K562 (cell line): ENCODE results near the gene RBM3. TPM values are rescaled to one million over a fixed set of nuclear protein-coding genes. Genes with fewer than 3 reads are reported as not detected.

Experiments
- BCOR ChIP-seq: fragments of 450-650 bp; IDR thresholded peaks from 2 replicates; pipeline ENCODE4 v1.6.1; 2016
- CBFA2T3 ChIP-seq: fragments of 450-650 bp; IDR thresholded peaks from 2 replicates; pipeline ENCODE4 v1.6.1; 2017
- DIDO1 ChIP-seq: fragments of 450-650 bp; IDR thresholded peaks from 2 replicates; pipeline ENCODE4 v1.6.1; 2016; ENCODE audit warnings: low read depth, missing biosample characterization, missing genetic modification characterization
- DPF2 ChIP-seq: fragments of 450-650 bp; IDR thresholded peaks from 2 replicates; pipeline ENCODE4 v1.6.1; 2016
- FOSL1 ChIP-seq: fragments of 200-800 bp; sonication (Bioruptor generic); conservative IDR thresholded peaks from 2 replicates; pipeline ENCODE4 v1.6.1; 2016; ENCODE audit warnings: missing genetic modification characterization, missing compliant biosample characterization
- GATA2 ChIP-seq: sonication (generic); formaldehyde crosslinking; IDR thresholded peaks from 2 replicates; pipeline ENCODE4 v1.4.0; 2020; ENCODE audit warnings: mild to moderate bottlenecking, missing genetic modification reagents
- JUND ChIP-seq, 2 experiments: IDR thresholded peaks; 2 replicates in 1 of 2; 3 replicates in 1 of 2; pipeline ENCODE4 v1.6.1; 2011; ENCODE audit warnings: borderline replicate concordance in 2 of 2, low read depth in 2 of 2, low read length in 2 of 2, improper control_type of control experiment in 1 of 2, missing biosample characterization in 1 of 2, missing genetic modification characterization in 1 of 2, missing genetic modification reagents in 1 of 2
- PML ChIP-seq: IDR thresholded peaks from 2 replicates; pipeline ENCODE4 v1.6.1; 2012; ENCODE audit warnings: low read length, inconsistent platforms
- RBM25 ChIP-seq: fragments of 200-400 bp; formaldehyde crosslinking; IDR thresholded peaks from 2 replicates; pipeline ENCODE4 v1.6.1; 2018; ENCODE audit warnings: low read length, low read depth, moderate library complexity; ENCODE audit not compliant: severe bottlenecking
- SMARCE1 ChIP-seq: fragments of 450-650 bp; IDR thresholded peaks from 2 replicates; pipeline ENCODE4 v1.7.1; 2016; ENCODE audit warnings: mild to moderate bottlenecking
- SNRNP70 ChIP-seq: fragments of 200-400 bp; formaldehyde crosslinking; optimal IDR thresholded peaks from 2 replicates; pipeline ENCODE3; 2017; ENCODE audit warnings: low read depth, low read length
- TEAD4 ChIP-seq, 2 experiments: sonication (generic) in 1 of 2; formaldehyde crosslinking in 1 of 2; IDR thresholded peaks; 2 replicates each; pipeline versions ENCODE4 v1.6.1 to v1.8.0; 2012 to 2022; ENCODE audit warnings: borderline replicate concordance in 1 of 2, inconsistent platforms in 1 of 2, low read length in 1 of 2, mild to moderate bottlenecking in 1 of 2, missing genetic modification reagents in 1 of 2
- ZNF121 ChIP-seq: sonication (generic); formaldehyde crosslinking; conservative IDR thresholded peaks from 2 replicates; pipeline ENCODE4 v1.8.0; 2022; ENCODE audit warnings: missing genetic modification reagents
- ZNF407 ChIP-seq: fragments of 450-650 bp; IDR thresholded peaks from 2 replicates; pipeline ENCODE4 v1.6.1; 2016; ENCODE audit warnings: low read depth
- ZNF431 ChIP-seq: sonication (generic); formaldehyde crosslinking; IDR thresholded peaks from 2 replicates; pipeline ENCODE4 v1.8.0; 2022; ENCODE audit warnings: mild to moderate bottlenecking, missing genetic modification reagents
- ZNF766 ChIP-seq: fragments of 200-800 bp; sonication (Bioruptor generic); conservative IDR thresholded peaks from 2 replicates; pipeline ENCODE4 v1.6.1; 2016; ENCODE audit warnings: missing genetic modification characterization, missing compliant biosample characterization
- polyA plus RNA-seq, 8 experiments: library from polyadenylated mRNA; depleted of rRNA in 4 of 8; stranded (reverse) in 5 of 8; unstranded in 3 of 8; fragments of >200 nt; fragmentation: Nextera tagmentation in 2 of 8; fragmentation: Illumina TruSeq in 1 of 8; extraction: Ambion mirVana in 2 of 8; extraction: Trizol in 1 of 8; gene quantifications; 2 replicates each; pipeline versions ENCODE4 v1.2.1 to v1.2.3, GENCODE V29; 2011 to 2014; ENCODE audit warnings: inconsistent platforms in 1 of 8, missing spikeins in 1 of 8
- total RNA-seq, 7 experiments: library from RNA; depleted of rRNA in 6 of 7; stranded (reverse); fragments of >200 nt in 6 of 7; fragmentation: Illumina TruSeq in 2 of 7; extraction: Trizol in 2 of 7; gene quantifications; 2 replicates each; pipeline versions ENCODE4 v1.2.1 to v1.2.3, GENCODE V29; 2011 to 2021; ENCODE audit warnings: low replicate concordance in 1 of 7
- TF ChIP-seq, protein P1 (sequence below), 2 experiments: fragments of 450-650 bp in 1 of 2; sonication (generic) in 1 of 2; formaldehyde crosslinking in 1 of 2; IDR thresholded peaks in 1 of 2; conservative IDR thresholded peaks in 1 of 2; 2 replicates each; pipeline versions ENCODE4 v1.6.1 to v1.8.1; 2016 to 2023; ENCODE audit warnings: mild to moderate bottlenecking in 2 of 2, moderate library complexity in 2 of 2, inconsistent platforms in 1 of 2, missing genetic modification reagents in 1 of 2

The RBM3 gene
- total and polyA plus RNA-seq, 9 of the 15 experiments (the other 6 are each of a cell fraction or from before 2014, with no cell fraction given), result 70.3 to 272 (median 209) TPM

- TF ChIP-seq TEAD4 (IDR thresholded peaks at IDR 0.05; ENCODE audit: low read length), result peak; percentile 72
- TF ChIP-seq TEAD4 (CRISPR knock-in tag; IDR thresholded peaks at IDR 0.05; ENCODE audit: borderline replicate concordance), result no peak
- no peak for TF ChIP-seq ZNF431 (CRISPR knock-in tag)
- TF ChIP-seq ZNF407, result no peak
- TF ChIP-seq JUND (IDR thresholded peaks at IDR 0.05; ENCODE audit: borderline replicate concordance, low read depth, low read length), result peak; percentile 51; the same call in 1 of the 2 replicates
- no peak for TF ChIP-seq JUND (tag; IDR thresholded peaks at IDR 0.05; ENCODE audit: borderline replicate concordance, low read depth, low read length)
- peak; percentile 60; the same call in 1 of the 2 replicates for TF ChIP-seq DPF2
- 0 out of 2 replicates have a peak, but pooled peaks have one; percentile 25 for TF ChIP-seq FOSL1
- TF ChIP-seq PML, result 0 out of 2 replicates have a peak, but pooled peaks have one; percentile 42
- TF ChIP-seq DIDO1 (tag), result no peak
- TF ChIP-seq GATA2, result peak; percentile 50; the same call in 1 of the 2 replicates
- peak; percentile 65 for TF ChIP-seq BCOR
- TF ChIP-seq RBM25, result peak; percentile 86
- TF ChIP-seq CBFA2T3, result peak; percentile 88
- TF ChIP-seq, protein P1, sequence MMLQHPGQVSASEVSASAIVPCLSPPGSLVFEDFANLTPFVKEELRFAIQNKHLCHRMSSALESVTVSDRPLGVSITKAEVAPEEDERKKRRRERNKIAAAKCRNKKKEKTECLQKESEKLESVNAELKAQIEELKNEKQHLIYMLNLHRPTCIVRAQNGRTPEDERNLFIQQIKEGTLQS (IDR thresholded peaks at IDR 0.05), result no peak
- TF ChIP-seq, protein P1 (CRISPR knock-in tag; conservative IDR thresholded peaks at IDR 0.05), result no peak
- peak; percentile 48; the same call in 1 of the 2 replicates for TF ChIP-seq SMARCE1
- TF ChIP-seq SNRNP70, result no peak
- TF ChIP-seq ZNF766 (CRISPR knock-in tag), result no peak
- TF ChIP-seq ZNF121 (CRISPR knock-in tag), result no peak
Observed at GRCh38 chrX:48617542-48618340, 43.5 kb downstream of the RBM3 start (continued).
